H7 (cell line): ENCODE data around the gene PFDN5. TPM values are rescaled to one million over a fixed set of nuclear protein-coding genes. Genes with fewer than 3 reads are reported as not detected.

Source experiments
- DNase-seq: peaks from one replicate; pipeline ENCODE4 v3.0.0; 2012
- H3K27me3 ChIP-seq: 2 replicates; pipeline ENCODE4 v1.6.0; 2011; ENCODE audit warnings: mild to moderate bottlenecking, low read length; ENCODE audit not compliant: control insufficient read depth, insufficient read depth
- H3K36me3 ChIP-seq: replicated peaks from 2 replicates; pipeline ENCODE4 v1.5.1; 2011; ENCODE audit warnings: low read length; ENCODE audit not compliant: control insufficient read depth, insufficient read depth
- H3K4me3 ChIP-seq: 2 replicates; pipeline ENCODE4 v1.5.1; 2011; ENCODE audit warnings: low read depth, mild to moderate bottlenecking, control low read depth, low read length, moderate library complexity; ENCODE audit not compliant: insufficient read depth
- total RNA-seq: library from RNA; depleted of rRNA; stranded (reverse); fragments of >200 nt; shearing (Covaris generic); gene quantifications from 2 replicates; pipeline ENCODE4 v1.2.3, GENCODE V29; 2014; rRNA removed

Gene PFDN5
- total RNA-seq, 1 experiment from 2014 or later = 242 TPM

DNA sequence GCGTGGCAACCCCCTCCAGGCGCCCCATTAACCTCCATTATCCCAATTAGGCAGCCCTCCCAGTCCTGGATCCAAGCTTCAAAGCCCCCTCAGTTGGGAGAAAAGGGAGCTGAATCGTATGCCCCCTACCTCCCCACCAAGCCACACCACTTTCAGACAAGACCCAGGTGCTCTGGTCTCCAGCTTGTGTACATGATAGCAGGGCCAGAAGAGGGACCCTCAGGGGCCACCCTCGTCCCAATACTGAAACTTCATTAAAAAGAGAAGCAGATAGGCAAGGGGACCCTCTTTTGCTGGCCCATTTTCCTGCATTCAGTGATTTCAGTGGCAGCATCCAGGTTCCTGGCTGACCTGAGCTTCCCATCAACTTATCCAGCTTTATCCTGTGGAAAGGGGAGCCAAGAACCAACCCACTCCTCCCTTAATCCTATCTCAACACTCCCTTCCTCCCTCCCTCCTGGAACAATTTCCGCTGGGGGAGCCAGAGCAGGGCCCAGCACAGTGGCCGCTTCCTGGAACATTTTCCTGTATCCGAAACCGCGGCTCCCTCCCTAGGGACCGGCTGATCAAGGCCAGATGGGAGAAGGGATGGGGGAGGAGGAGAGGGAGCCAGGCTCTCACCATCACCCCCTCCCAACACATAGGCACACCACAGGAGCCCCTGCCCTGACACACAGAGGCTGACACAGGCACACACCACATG is 50.3 kb downstream of the PFDN5 start:
- peak; percentile 62 for DNase-seq
- peaks cover 7% of the 10 kb centered on the region for H3K27me3 ChIP-seq
- peak overlapping the region; percentile 70 for H3K4me3 ChIP-seq
- H3K36me3 ChIP-seq = no peaks in the 10 kb centered on the region

GRCh38 chr12:53346491-53346890 is 51.1 kb downstream of the PFDN5 start:
- Histone ChIP-seq H3K27me3 (peaks cover 7% of the 10 kb centered on the region), H3K36me3 (no peaks in the 10 kb centered on the region), H3K4me3 (no peak overlapping the region)
- peak; percentile 13 for DNase-seq

GRCh38 chr12:53347905-53348304 is 52.6 kb downstream of the PFDN5 start:
- DNase-seq = no peak
- no peak overlapping the region for H3K4me3 ChIP-seq
- peaks cover 7% of the 10 kb centered on the region for H3K27me3 ChIP-seq
- no peaks in the 10 kb centered on the region for H3K36me3 ChIP-seq

Other genes with a start within 250 kb of the PFDN5 start
- 7.6 and 8.7 TPM in 2 replicates for gene TNS2, start 245.5 kb upstream of the PFDN5 start, total RNA-seq
- 8.3 and 8.7 TPM in 2 replicates for gene SPRYD3, start 216.2 kb upstream of the PFDN5 start, total RNA-seq
- gene IGFBP6, start 197.9 kb upstream of the PFDN5 start, total RNA-seq = 10.8 and 17.5 TPM in 2 replicates
- not detected in 2 replicates for gene SOAT2, start 192.1 kb upstream of the PFDN5 start, total RNA-seq
- gene ZNF740, start 114.8 kb upstream of the PFDN5 start, total RNA-seq = 8.7 and 9.1 TPM in 2 replicates
- 3.0 and 3.4 TPM in 2 replicates for gene CSAD, start 114.6 kb upstream of the PFDN5 start, total RNA-seq
- 0.30 and 0.52 TPM in 2 replicates for gene ITGB7, start 88.3 kb upstream of the PFDN5 start, total RNA-seq
- gene RARG, start 63.3 kb upstream of the PFDN5 start, total RNA-seq = 50.1 and 58.1 TPM in 2 replicates
- 43.6 and 46.2 TPM in 2 replicates for gene ESPL1, start 27.2 kb upstream of the PFDN5 start, total RNA-seq
- gene MYG1, start 4.2 kb downstream of the PFDN5 start, total RNA-seq = 74.2 and 98.0 TPM in 2 replicates
- 131 and 137 TPM in 2 replicates for gene AAAS, start 26.1 kb downstream of the PFDN5 start, total RNA-seq
- 0.14 and 0.44 TPM in 2 replicates for gene SP7, start 40.8 kb downstream of the PFDN5 start, total RNA-seq
- 46.7 and 51.8 TPM in 2 replicates for gene SP1, start 84.6 kb downstream of the PFDN5 start, total RNA-seq
- 0.52 and 1.6 TPM in 2 replicates for gene AMHR2, start 128.3 kb downstream of the PFDN5 start, total RNA-seq
- 87.1 and 130 TPM in 2 replicates for gene PRR13, start 146.2 kb downstream of the PFDN5 start, total RNA-seq
- gene PCBP2, start 156.6 kb downstream of the PFDN5 start, total RNA-seq = 196 and 207 TPM in 2 replicates
- gene MAP3K12, start 203.9 kb downstream of the PFDN5 start, total RNA-seq = 8.0 and 8.7 TPM in 2 replicates
- 76.4 and 80.5 TPM in 2 replicates for gene TARBP2, start 205.7 kb downstream of the PFDN5 start, total RNA-seq
- not detected in 2 replicates for gene NPFF, start 211.9 kb downstream of the PFDN5 start, total RNA-seq